Lung (tissue), 12 donors: Measurements from ENCODE around the gene GNAT3. TPM values are rescaled to one million over a fixed set of nuclear protein-coding genes. Genes with fewer than 3 reads are reported as not detected.
A peak's percentile ranks its signal among the peaks of the same experiment; 100 is the strongest.

Source experiments
- ATAC-seq: fragments of 200-7000 bp; cut with Tn5 transposase; one replicate; pipeline ENCODE4 v1.9.1; 2020; ENCODE audit warnings: moderate number of reproducible peaks; ENCODE audit not compliant: insufficient read depth, low FRiP score
- DNase-seq, 3 donors: peaks; one replicate each; pipeline ENCODE4 v3.0.0-alpha.2; 2013 to 2017
- H3K27ac ChIP-seq, 2 donors: one replicate each; pipeline ENCODE4 v1.5.1; 2013; ENCODE audit warnings: mild to moderate bottlenecking in 2 of 2, moderate library complexity in 2 of 2, control low read depth in 1 of 2, inconsistent platforms in 1 of 2, low read depth in 1 of 2, low read length in 1 of 2
- H3K27me3 ChIP-seq, 3 donors: one replicate each; pipeline ENCODE4 v1.5.1; 2013; ENCODE audit warnings: low read length in 2 of 3; ENCODE audit not compliant: control insufficient read depth in 3 of 3, insufficient read depth in 3 of 3
- H3K36me3 ChIP-seq, 4 donors: one replicate each; pipeline ENCODE4 v1.5.1; 2013; ENCODE audit warnings: low read length in 4 of 4, mild to moderate bottlenecking in 1 of 4, moderate library complexity in 1 of 4; ENCODE audit not compliant: control insufficient read depth in 4 of 4, insufficient read depth in 4 of 4
- H3K4me1 ChIP-seq, 5 donors: one replicate each; pipeline ENCODE4 v1.5.1; 2013; ENCODE audit warnings: low read length in 5 of 5, mild to moderate bottlenecking in 2 of 5, moderate library complexity in 1 of 5; ENCODE audit not compliant: control insufficient read depth in 5 of 5, insufficient read depth in 5 of 5
- H3K4me3 ChIP-seq: one replicate; pipeline ENCODE4 v1.5.1; 2013; ENCODE audit warnings: mild to moderate bottlenecking, control low read depth, moderate library complexity
- H3K9ac ChIP-seq, 2 donors: one replicate each; pipeline ENCODE4 v1.5.1; 2013; ENCODE audit warnings: low read length in 2 of 2, control low read depth in 1 of 2; ENCODE audit not compliant: insufficient read depth in 1 of 2
- H3K9me3 ChIP-seq, 4 donors: one replicate each; pipeline ENCODE4 v1.5.1; 2013; ENCODE audit warnings: low read length in 3 of 4, mild to moderate bottlenecking in 1 of 4, moderate library complexity in 1 of 4; ENCODE audit not compliant: control insufficient read depth in 4 of 4, insufficient read depth in 3 of 4
- WGBS, 2 donors: extraction: QIAGEN DNeasy Blood & Tissue Kit; methylation state at CpG; one replicate each; pipeline ENCODE4 v1.1.7; 2013; 5-methylcytosine and 5-hydroxymethylcytosine counted together
- polyA plus RNA-seq, 2 donors: library from polyadenylated mRNA; stranded (reverse); fragments of 200-250 nt; gene quantifications; one replicate each; pipeline ENCODE4 v1.2.1, GENCODE V29; 2013
- total RNA-seq, 2 donors: library from RNA; depleted of rRNA in 1 of 2; stranded (reverse); fragments of >200 nt in 1 of 2; gene quantifications; one replicate each; pipeline ENCODE4 v1.2.1, GENCODE V29; 2014 to 2021
- TF ChIP-seq, protein P1 (sequence below): IDR thresholded peaks from 2 replicates; pipeline ENCODE4 v1.5.1; 2012; ENCODE audit warnings: mild to moderate bottlenecking; ENCODE audit errors: control extremely low read depth, extremely low read depth
- donor health status: control.
- donor health status: control.
- donor health status: Bipolar disorder and iron deficiency.
- donor health status: healthy.
- donor health status: DM: yes; HTN: yes; CAD: no.

The GNAT3 gene
- total and polyA plus RNA-seq, 4 donors = not detected

DNA sequence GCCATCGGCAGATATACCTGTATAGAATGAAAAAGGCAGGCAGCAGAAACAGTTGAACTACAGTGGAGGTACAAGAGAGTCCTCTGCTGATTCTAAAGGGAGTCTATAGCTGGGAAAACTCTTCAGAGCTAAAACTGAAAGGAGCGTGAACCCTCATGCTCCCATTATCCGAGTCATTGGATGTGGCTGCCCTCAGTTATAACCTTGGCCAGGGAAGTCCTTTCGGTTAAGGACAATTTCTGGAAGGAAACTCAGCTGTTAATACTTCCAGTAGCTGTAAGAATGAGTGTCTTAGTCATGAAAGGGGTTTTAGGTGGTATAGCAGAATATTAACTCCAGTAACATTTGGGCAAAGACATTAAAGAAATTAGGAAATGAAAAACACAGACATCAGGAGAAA, 14.6 kb upstream of the GNAT3 start:
- DNase-seq (no peak), ATAC-seq (no peak)
- Histone ChIP-seq H3K27me3 (no peaks in the 10 kb centered on the region), H3K4me1 (no peaks in the 10 kb centered on the region), H3K4me3 (no peak overlapping the region), H3K9ac (no peak overlapping the region), H3K36me3 (no peaks in the 10 kb centered on the region), H3K9me3 (no peaks in the 10 kb centered on the region), H3K27ac (no peak overlapping the region)
- TF ChIP-seq, protein P1, sequence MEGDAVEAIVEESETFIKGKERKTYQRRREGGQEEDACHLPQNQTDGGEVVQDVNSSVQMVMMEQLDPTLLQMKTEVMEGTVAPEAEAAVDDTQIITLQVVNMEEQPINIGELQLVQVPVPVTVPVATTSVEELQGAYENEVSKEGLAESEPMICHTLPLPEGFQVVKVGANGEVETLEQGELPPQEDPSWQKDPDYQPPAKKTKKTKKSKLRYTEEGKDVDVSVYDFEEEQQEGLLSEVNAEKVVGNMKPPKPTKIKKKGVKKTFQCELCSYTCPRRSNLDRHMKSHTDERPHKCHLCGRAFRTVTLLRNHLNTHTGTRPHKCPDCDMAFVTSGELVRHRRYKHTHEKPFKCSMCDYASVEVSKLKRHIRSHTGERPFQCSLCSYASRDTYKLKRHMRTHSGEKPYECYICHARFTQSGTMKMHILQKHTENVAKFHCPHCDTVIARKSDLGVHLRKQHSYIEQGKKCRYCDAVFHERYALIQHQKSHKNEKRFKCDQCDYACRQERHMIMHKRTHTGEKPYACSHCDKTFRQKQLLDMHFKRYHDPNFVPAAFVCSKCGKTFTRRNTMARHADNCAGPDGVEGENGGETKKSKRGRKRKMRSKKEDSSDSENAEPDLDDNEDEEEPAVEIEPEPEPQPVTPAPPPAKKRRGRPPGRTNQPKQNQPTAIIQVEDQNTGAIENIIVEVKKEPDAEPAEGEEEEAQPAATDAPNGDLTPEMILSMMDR = no peak
- WGBS, 2 donors = 82 to 90% methylated on average over 4 of the region's 4 CpGs

DNA sequence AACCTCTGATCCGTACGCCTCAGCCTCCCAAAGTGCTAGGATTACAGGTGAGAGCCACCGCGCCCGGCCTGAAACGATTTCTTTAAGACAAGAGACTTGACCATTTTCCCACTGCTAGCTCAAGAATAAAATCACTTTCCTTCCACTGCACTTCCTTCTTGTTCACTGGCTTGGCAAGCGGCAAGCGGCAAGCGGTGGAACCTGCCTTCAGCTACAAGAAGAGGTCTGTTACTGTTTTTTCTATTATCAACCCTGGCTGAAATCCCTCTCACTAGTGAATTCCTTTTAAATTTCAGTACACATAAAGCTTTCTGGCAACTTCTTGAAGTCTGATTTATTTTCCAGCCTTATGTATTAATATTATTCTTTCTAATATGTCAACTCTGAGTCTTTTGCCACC, 12.8 kb upstream of the GNAT3 start:
- Histone ChIP-seq H3K27me3 (no peaks in the 10 kb centered on the region), H3K9me3 (no peaks in the 10 kb centered on the region), H3K4me3 (no peak overlapping the region), H3K36me3 (no peaks in the 10 kb centered on the region), H3K27ac (peak overlapping the region in 1 of 2 donors; percentile 5), H3K9ac (no peak overlapping the region), H3K4me1 (no peaks in the 10 kb centered on the region)
- TF ChIP-seq, protein P1 = no peak
- ATAC-seq (no peak), DNase-seq (no peak)
- WGBS, 2 donors = 84 to 91% methylated on average over 9 of the region's 9 CpGs

DNA sequence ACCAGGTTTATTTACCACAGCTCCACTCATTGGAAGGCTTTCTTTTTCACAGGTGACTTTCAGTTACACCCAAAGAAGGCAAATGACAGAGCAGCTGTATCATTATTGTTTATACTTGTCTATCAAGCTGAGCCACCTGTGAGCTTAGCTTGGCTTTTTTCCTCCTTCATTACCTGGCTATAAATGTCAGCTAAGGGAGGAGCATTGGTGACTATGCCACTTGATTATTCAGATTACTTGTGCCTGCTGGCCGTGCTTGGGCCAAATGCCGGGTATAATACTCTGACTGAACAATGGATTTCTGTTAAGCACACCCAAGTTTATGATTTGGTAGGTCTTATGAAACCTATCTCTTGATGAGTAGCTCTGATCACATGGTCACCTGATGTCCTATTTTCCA, 9.9 kb upstream of the GNAT3 start:
- TF ChIP-seq, protein P1 = no peak
- Histone ChIP-seq H3K27me3 (no peaks in the 10 kb centered on the region), H3K27ac (no peak overlapping the region), H3K9ac (no peak overlapping the region), H3K4me3 (no peak overlapping the region), H3K9me3 (no peaks in the 10 kb centered on the region), H3K36me3 (no peaks in the 10 kb centered on the region), H3K4me1 (peaks cover 0 to 4% (median 0%) of the 10 kb centered on the region in 5 donors)
- no peak for DNase-seq
- 98 to 99% methylated on average over 2 of the region's 2 CpGs for WGBS, 2 donors
- ATAC-seq = no peak

DNA sequence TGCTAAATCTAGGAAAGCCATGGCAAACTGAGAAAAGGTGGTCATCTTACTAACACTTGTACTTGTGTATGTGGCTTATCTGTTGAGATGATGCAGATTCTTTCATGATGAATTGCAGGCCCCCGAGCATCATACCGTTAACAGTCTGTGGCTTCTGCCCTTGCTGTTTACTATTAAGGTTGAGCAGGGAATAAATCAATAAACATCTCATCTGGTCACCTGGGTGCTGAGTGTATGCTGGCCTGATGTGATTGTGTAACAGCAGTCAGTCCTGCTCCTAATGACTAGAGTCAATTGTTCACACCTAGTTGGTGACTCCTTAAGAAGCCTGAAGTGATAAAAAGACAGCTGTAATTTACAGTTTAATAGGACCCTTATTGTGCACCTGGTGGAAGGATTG, 8.3 kb upstream of the GNAT3 start:
- H3K9ac ChIP-seq = no peak overlapping the region
- TF ChIP-seq, protein P1 = no peak

More for the DNA sequence above, 8.3 kb upstream of the GNAT3 start:
- Histone ChIP-seq H3K9me3 (no peaks in the 10 kb centered on the region), H3K27me3 (no peaks in the 10 kb centered on the region), H3K4me1 (peaks cover 0 to 4% (median 0%) of the 10 kb centered on the region in 5 donors), H3K4me3 (no peak overlapping the region), H3K27ac (no peak overlapping the region), H3K36me3 (no peaks in the 10 kb centered on the region)
- no peak for ATAC-seq
- no peak for DNase-seq
- WGBS, 2 donors = 91 to 100% methylated on average over 2 of the region's 2 CpGs
